SU-DHL-6 (cell line): ENCODE results near the gene ISOC1.

ENCODE experiments used
- H2AFZ ChIP-seq: fragments of 200-600 bp; sonication (generic); 2 replicates; pipeline ENCODE4 v1.6.1; 2014; ENCODE audit warnings: low read depth, mild to moderate bottlenecking, moderate library complexity, mixed read lengths, antibody characterized with exemption, low read length; ENCODE audit not compliant: severe bottlenecking
- H3F3A ChIP-seq: fragments of 200-600 bp; shearing (Covaris generic); 2 replicates; pipeline ENCODE4 v1.6.0; 2016; ENCODE audit warnings: antibody characterized with exemption, mild to moderate bottlenecking; ENCODE audit not compliant: insufficient read depth
- H3K27ac ChIP-seq: fragments of 200-600 bp; sonication (generic); 2 replicates; pipeline ENCODE4 v1.5.1; 2016; ENCODE audit warnings: low read depth, mild to moderate bottlenecking, low read length, moderate library complexity, mixed read lengths
- H3K27me3 ChIP-seq: fragments of 200-600 bp; sonication (generic), shearing (Covaris generic); 2 replicates; pipeline ENCODE4 v1.6.0; 2014; ENCODE audit warnings: mild to moderate bottlenecking, low read length
- H3K36me3 ChIP-seq: fragments of 200-600 bp; sonication (generic); 2 replicates; pipeline ENCODE4 v1.6.1; 2014; ENCODE audit warnings: mild to moderate bottlenecking, low read length, mixed read lengths
- H3K4me2 ChIP-seq: fragments of 300-600, 200-600 bp; shearing (Covaris generic), sonication (generic); 2 replicates; pipeline ENCODE4 v1.6.0; 2014; ENCODE audit warnings: low read length, low read depth, mild to moderate bottlenecking; ENCODE audit not compliant: poor library complexity, severe bottlenecking
- H3K4me3 ChIP-seq: fragments of 200-600 bp; sonication (generic); 2 replicates; pipeline ENCODE4 v1.5.1; 2014; ENCODE audit warnings: antibody characterized with exemption, low read length, mild to moderate bottlenecking, mixed read lengths; ENCODE audit not compliant: insufficient read depth, poor library complexity, severe bottlenecking
- H3K79me2 ChIP-seq: fragments of 200-600 bp; sonication (generic); 2 replicates; pipeline ENCODE4 v1.6.1; 2014; ENCODE audit warnings: mild to moderate bottlenecking, low read length, moderate library complexity; ENCODE audit not compliant: insufficient read depth
- H3K9ac ChIP-seq: fragments of 200-600 bp; sonication (generic); 2 replicates; pipeline ENCODE4 v1.7.0; 2014; ENCODE audit warnings: mild to moderate bottlenecking, low read length
- H3K9me2 ChIP-seq: fragments of 200-600 bp; sonication (generic); replicated peaks from 2 replicates; pipeline ENCODE4 v1.6.1; 2014; ENCODE audit warnings: low read length; ENCODE audit not compliant: insufficient read depth
- H3K9me3 ChIP-seq: fragments of 200-600 bp; sonication (generic); 2 replicates; pipeline ENCODE4 v1.6.1; 2014; ENCODE audit warnings: low read length, mixed read lengths; ENCODE audit not compliant: insufficient read depth
- H4K20me1 ChIP-seq: fragments of 200-600 bp; sonication (generic); 2 replicates; pipeline ENCODE4 v1.6.1; 2014; ENCODE audit warnings: low read depth, mild to moderate bottlenecking, antibody characterized with exemption, low read length, moderate library complexity, mixed read lengths
- EZH2phosphoT487 ChIP-seq: fragments of 200-600 bp; sonication (generic), shearing (Covaris generic); conservative IDR thresholded peaks from 2 replicates; pipeline ENCODE4 v1.6.1; 2018; ENCODE audit warnings: mild to moderate bottlenecking, antibody characterized with exemption, low read length, moderate library complexity, mixed read lengths
- TF ChIP-seq, protein P1 (sequence below): fragments of 200-600 bp; sonication (generic); IDR thresholded peaks from one replicate; pipeline ENCODE4 v1.5.1; 2017; ENCODE audit warnings: antibody characterized with exemption, mild to moderate bottlenecking, low read length, moderate library complexity; ENCODE audit not compliant: insufficient read depth, poor library complexity, severe bottlenecking

Gene ISOC1

DNA sequence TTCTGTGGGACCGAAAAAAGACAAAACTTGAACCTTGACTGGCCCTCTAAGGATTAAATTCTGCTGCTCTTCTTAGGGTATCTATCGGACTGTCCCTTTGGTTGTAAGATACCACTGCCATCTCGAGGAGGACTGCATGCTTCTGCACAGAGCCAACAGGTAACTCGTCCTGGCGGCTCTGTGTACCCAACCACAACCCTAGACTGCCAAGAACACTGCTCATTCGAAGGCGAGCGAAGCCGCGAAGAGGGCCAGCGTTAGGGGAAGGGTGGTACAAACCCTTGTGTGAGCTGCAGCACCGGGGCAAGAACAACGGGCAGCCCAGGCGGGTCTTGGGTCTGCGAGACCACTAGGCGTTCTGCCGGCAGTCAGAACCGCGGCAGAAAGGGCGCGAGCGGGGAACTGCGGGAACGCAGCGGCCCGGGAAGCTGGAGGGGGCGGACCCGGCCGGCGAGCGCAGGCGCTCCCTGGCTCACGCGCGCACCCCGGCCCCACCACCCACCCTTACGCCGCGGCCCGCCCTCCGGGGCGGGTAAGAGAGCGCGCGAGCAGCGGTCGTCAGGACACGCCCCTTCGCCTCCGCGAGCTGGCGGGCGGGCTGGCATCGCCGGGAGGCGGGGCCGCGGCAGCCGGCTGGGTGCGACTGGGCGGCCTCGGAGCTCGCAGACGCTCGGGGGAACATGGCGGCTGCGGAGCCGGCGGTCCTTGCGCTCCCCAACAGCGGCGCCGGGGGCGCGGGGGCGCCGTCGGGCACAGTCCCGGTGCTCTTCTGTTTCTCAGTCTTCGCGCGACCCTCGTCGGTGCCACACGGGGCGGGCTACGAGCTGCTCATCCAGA lies at the start of gene ISOC1:
Gene ISOC1 (plus strand): TSS at position 663 of the 837 bp plus-strand sequence. CDS start 18 bp downstream, at position 681.
- H3K9ac ChIP-seq = peak within 1 kb of the TSS; percentile 77
- peaks cover 8% of the 10 kb centered on the region; the same call in 1 of the 2 replicates for H3K79me2 ChIP-seq
- H4K20me1 ChIP-seq = no peaks in the 10 kb centered on the region
- TF ChIP-seq EZH2phosphoT487 = no peak
- TF ChIP-seq, protein P1, sequence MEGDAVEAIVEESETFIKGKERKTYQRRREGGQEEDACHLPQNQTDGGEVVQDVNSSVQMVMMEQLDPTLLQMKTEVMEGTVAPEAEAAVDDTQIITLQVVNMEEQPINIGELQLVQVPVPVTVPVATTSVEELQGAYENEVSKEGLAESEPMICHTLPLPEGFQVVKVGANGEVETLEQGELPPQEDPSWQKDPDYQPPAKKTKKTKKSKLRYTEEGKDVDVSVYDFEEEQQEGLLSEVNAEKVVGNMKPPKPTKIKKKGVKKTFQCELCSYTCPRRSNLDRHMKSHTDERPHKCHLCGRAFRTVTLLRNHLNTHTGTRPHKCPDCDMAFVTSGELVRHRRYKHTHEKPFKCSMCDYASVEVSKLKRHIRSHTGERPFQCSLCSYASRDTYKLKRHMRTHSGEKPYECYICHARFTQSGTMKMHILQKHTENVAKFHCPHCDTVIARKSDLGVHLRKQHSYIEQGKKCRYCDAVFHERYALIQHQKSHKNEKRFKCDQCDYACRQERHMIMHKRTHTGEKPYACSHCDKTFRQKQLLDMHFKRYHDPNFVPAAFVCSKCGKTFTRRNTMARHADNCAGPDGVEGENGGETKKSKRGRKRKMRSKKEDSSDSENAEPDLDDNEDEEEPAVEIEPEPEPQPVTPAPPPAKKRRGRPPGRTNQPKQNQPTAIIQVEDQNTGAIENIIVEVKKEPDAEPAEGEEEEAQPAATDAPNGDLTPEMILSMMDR = no peak
- no peaks in the 10 kb centered on the region for H3K27me3 ChIP-seq
- H3K4me2 ChIP-seq = peak within 1 kb of the TSS; percentile 74
- no peaks in the 10 kb centered on the region for H3F3A ChIP-seq
- H3K9me3 ChIP-seq = no peaks in the 10 kb centered on the region
- H3K27ac ChIP-seq = no peak within 1 kb of the TSS
- no peaks in the 10 kb centered on the region for H3K36me3 ChIP-seq
- peak within 1 kb of the TSS; percentile 66 for H3K4me3 ChIP-seq
- peak within 1 kb of the TSS; percentile 81 for H2AFZ ChIP-seq
- H3K9me2 ChIP-seq = no peaks in the 10 kb centered on the region

- Histone ChIP-seq H3K9me3 (no peaks in the 10 kb centered on the region), H3F3A (no peaks in the 10 kb centered on the region)
- TF ChIP-seq, protein P1 = no peak
- TF ChIP-seq EZH2phosphoT487 = no peak
Measured at GRCh38 chr5:129046151-129046550, 48.4 kb upstream of the ISOC1 start.

DNA sequence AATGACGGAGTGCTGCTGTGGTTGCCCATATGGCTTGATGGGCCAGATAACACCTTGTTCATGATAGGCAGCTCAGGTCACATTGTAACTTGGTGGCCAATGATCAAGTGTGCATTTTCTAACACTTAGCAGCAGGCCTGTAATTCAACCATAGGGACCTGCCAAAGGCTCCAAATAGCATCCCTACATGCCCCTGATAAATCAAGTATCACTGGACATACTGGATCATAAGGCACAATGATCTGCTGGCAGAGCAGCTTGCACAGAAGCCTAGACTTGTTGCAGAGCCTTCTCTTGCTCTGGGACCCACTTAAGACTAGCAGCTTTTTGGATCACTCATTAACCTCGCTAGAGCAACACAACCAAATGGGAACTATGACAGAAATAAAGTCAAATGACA lies 46.0 kb upstream of the ISOC1 start:
- Histone ChIP-seq H3K9me3 (no peaks in the 10 kb centered on the region), H3K79me2 (no peaks in the 10 kb centered on the region), H3K36me3 (no peaks in the 10 kb centered on the region), H3K27ac (no peak overlapping the region), H2AFZ (no peak overlapping the region), H3K9me2 (no peaks in the 10 kb centered on the region), H3K27me3 (no peaks in the 10 kb centered on the region), H3K4me3 (no peak overlapping the region), H3K9ac (no peak overlapping the region), H4K20me1 (no peaks in the 10 kb centered on the region), H3K4me2 (no peak overlapping the region), H3F3A (no peaks in the 10 kb centered on the region)
- TF ChIP-seq, protein P1 = no peak
- TF ChIP-seq EZH2phosphoT487 = no peak

More at GRCh38 chr5:129046151-129046550, 48.4 kb upstream of the ISOC1 start:
- Histone ChIP-seq H3K27me3 (no peaks in the 10 kb centered on the region), H2AFZ (no peak overlapping the region), H3K4me3 (no peak overlapping the region), H3K9ac (no peak overlapping the region), H3K36me3 (no peaks in the 10 kb centered on the region), H4K20me1 (no peaks in the 10 kb centered on the region), H3K79me2 (no peaks in the 10 kb centered on the region), H3K27ac (no peak overlapping the region), H3K9me2 (no peaks in the 10 kb centered on the region), H3K4me2 (no peak overlapping the region)
